GM12891 (cell line): ENCODE measurements around the gene ITGA8.

Source experiments
- POLR2A ChIP-seq: IDR thresholded peaks from 2 replicates; pipeline ENCODE4 v1.6.1; 2011; ENCODE audit warnings: low read depth, low read length, control low read depth
- SPI1 ChIP-seq: IDR thresholded peaks from 2 replicates; pipeline ENCODE4 v1.6.1; 2011; ENCODE audit warnings: low read depth, low read length, control low read depth

- TF ChIP-seq POLR2A, result no peak
- no peak for TF ChIP-seq SPI1
These were observed 237.6 kb downstream of the ITGA8 start for GRCh38 chr10:15482156-15482555.
